Epithelial cell of proximal tubule (primary cell): ENCODE data around the gene HOXA5. TPM values are rescaled to one million over a fixed set of nuclear protein-coding genes. Genes with fewer than 3 reads are reported as not detected.

Experiments
- DNase-seq: peaks from one replicate; pipeline ENCODE4 v3.0.0-alpha.2; 2011; ENCODE audit warnings: low read depth
- H3K4me3 ChIP-seq: 2 replicates; pipeline ENCODE4 v1.5.1; 2011; ENCODE audit warnings: low read depth, mild to moderate bottlenecking, low read length
- CTCF ChIP-seq: conservative IDR thresholded peaks from 2 replicates; pipeline ENCODE4 v1.5.1; 2012; ENCODE audit warnings: low read depth, mild to moderate bottlenecking, low read length
- total RNA-seq: library from RNA; depleted of rRNA; stranded (reverse); fragments of >200 nt; gene quantifications from 2 replicates; pipeline ENCODE4 v1.2.3, GENCODE V29; 2015

HOXA5 gene
- total RNA-seq, 1 donor from 2014 or later, result 47.6 TPM

DNA sequence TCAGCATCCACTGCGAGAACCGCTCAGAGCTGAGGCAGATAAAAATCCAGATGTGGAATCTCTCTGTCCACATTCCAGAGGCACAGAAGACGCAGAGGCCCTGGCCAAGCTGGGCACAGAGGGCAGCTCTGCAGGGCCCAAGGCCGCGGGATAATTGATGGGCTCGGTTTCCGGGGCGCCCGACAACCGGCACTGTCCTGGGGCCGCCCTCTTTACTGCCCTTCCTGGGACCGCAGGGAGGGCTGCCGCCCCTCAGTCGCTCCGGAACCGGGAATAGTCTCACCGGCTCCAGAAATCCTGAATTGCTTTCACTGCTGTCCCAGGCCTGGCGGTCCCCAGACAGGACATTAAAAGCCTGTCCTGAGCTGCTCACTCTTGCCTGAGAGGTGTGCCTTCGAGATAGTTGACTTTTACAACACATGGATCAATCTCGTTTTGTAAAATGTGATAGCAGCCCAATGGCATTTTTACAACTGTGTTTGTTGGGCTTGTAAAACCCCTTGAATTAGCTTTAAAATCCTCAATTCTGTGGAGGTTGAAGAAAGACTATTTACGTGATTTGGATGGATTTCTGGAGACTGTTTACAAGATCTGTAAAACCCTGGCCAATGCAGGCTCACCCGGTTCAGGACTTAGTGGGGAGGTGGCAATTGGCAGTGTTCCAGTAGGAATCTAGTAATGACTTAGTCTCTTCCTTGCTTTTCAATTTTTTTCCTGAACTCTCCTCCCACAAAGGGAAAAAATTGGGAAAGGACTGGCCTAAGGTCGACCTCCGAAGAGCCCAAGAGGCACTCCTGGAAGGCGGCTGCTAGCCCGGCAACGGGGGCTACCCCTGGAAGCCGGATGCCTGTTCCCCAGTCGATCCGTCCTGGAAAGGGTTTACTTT, 5.5 kb upstream of the HOXA5 start:
- no peak for TF ChIP-seq CTCF
- H3K4me3 ChIP-seq, result peak overlapping the region; percentile 75

DNA sequence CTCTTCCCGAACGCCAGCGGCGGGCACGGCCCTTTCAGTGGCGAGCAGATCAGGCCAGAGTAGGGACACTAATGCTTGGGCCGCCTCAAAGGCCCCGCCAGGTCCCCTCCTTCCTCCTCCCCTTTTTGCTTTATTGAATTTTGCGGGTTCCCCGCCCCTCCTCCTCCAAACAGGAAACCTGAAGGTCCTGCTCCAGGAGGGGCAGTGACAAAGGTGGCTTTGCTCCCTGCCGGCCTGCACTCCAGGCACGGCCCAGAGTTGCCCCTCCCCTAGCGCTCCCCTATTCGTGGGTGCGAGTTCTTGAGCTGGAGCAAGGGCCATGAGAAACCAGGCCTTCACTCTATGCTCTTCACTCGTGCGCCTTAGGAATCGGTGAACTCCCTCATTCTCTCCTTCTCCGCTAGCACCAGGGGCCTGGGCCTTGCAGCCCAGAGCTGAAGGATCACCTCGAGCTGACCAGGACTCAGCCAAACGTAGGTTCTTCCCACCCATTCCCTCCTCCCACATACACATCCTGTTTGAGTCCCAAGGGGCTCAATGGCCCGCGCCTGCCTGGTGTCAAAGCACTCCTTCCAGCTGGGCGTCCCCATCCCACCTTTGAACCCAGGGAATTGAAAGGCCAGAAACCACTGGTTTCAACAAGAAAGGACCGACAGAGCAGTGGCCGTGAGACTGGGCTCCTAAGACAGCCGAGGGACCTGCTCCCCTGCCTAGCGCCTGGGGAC, 4.7 kb upstream of the HOXA5 start:
- no peak for DNase-seq

More for the DNA sequence above, 5.5 kb upstream of the HOXA5 start:
- DNase-seq, result no peak

GRCh38 chr7:27147199-27148030, 3.9 kb upstream of the HOXA5 start, which contains the start of gene HOXA6:
TSS of gene HOXA6 (minus strand) at chr7:27147774. CDS start at chr7:27147749, 25 bp downstream.
- no peak for DNase-seq
- TF ChIP-seq CTCF, result no peak
- peak within 1 kb of the TSS; percentile 75 for H3K4me3 ChIP-seq

More for the DNA sequence above, 4.7 kb upstream of the HOXA5 start:
- H3K4me3 ChIP-seq, result peak overlapping the region; percentile 75
- TF ChIP-seq CTCF, result no peak

- TF ChIP-seq CTCF, result no peak
- peak overlapping the region; percentile 75 for H3K4me3 ChIP-seq
- no peak for DNase-seq
Measured at GRCh38 chr7:27146491-27147198, 3.2 kb upstream of the HOXA5 start.

DNA sequence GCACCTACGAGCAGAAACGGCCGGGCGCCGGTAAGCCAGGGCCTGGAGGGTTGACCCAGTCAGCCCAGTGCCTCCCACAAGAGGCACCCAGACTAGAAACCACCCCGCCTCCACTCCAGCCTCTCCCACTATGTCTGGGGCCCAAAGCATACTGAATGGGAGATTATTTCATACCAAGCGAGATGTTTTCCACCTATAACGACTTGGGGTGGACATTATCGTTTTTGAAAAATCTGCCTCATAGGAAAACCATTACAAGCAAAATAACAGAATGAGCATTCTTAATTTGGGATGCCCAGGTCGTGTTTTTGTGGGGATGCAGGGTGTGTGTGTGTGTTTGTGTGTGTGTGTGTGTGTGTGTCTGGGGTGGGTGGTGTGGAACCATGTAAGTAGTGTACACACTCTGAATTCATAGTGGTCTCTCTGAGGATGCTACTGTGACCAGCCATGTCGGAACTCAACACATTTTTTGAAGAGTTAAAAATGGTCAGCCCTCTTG, 2.5 kb upstream of the HOXA5 start:
- peak overlapping the region; percentile 75 for H3K4me3 ChIP-seq
- TF ChIP-seq CTCF, result no peak
- no peak for DNase-seq
